ENCODE data around the gene SEC63. TPM values are rescaled to one million over a fixed set of nuclear protein-coding genes. Genes with fewer than 3 reads are reported as not detected.

The SEC63 gene
- total and polyA plus RNA-seq, 8 donors = 10.3 to 162 (median 29.7) TPM

GRCh38 chr6:107976155-107976783, 18.3 kb upstream of the SEC63 start:
- Histone ChIP-seq H3K4me3 (no peak overlapping the region), H3K9me3 (no peaks in the 10 kb centered on the region), H3K4me1 (peaks cover 0 to 5% (median 0%) of the 10 kb centered on the region in 4 donors), H3K27me3 (no peaks in the 10 kb centered on the region), H3K36me3 (no peaks in the 10 kb centered on the region), H3K27ac (no peak overlapping the region)
- DNase-seq = no peak
- 87 to 91% (median 89%) methylated on average over 4 of the region's 4 CpGs for WGBS, 5 donors
- intact Hi-C loops (cut with DNase I; ENCODE audit: low total_unique reads) = no loop called here
- TF ChIP-seq CTCF (IDR thresholded peaks at IDR 0.05) = no peak
- TF ChIP-seq POLR2AphosphoS5 (IDR thresholded peaks at IDR 0.05) = no peak
- no peak for TF ChIP-seq POLR2A (IDR thresholded peaks at IDR 0.05)
- no peak for TF ChIP-seq EP300 (IDR thresholded peaks at IDR 0.05)

GRCh38 chr6:107973594-107973993, 15.6 kb upstream of the SEC63 start:
- Histone ChIP-seq H3K27ac (no peak overlapping the region), H3K27me3 (no peaks in the 10 kb centered on the region), H3K9me3 (no peaks in the 10 kb centered on the region), H3K4me1 (peaks cover 0 to 5% (median 0%) of the 10 kb centered on the region in 4 donors), H3K4me3 (no peak overlapping the region), H3K36me3 (no peaks in the 10 kb centered on the region)
- 35 to 62% (median 41%) methylated on average over 4 of the region's 4 CpGs for WGBS, 5 donors
- DNase-seq = peak in 1 of 2 donors; percentile 41
- TF ChIP-seq CTCF (IDR thresholded peaks at IDR 0.05) (no peak), POLR2AphosphoS5 (IDR thresholded peaks at IDR 0.05) (peak in 1 of 3 donors; percentile 27)
- intact Hi-C loops (cut with DNase I; ENCODE audit: low total_unique reads) = no loop called here

- WGBS, 5 donors = 73 to 85% (median 82%) methylated on average over 8 of the region's 8 CpGs
- no peaks in the 10 kb centered on the region for H3K27me3 ChIP-seq
- H3K4me1 ChIP-seq = peaks cover 0 to 5% (median 0%) of the 10 kb centered on the region in 4 donors
- H3K27ac ChIP-seq = no peak overlapping the region
- no peak overlapping the region for H3K4me3 ChIP-seq
- peak in 1 of 2 donors; percentile 36 for DNase-seq
- H3K36me3 ChIP-seq = no peaks in the 10 kb centered on the region
- intact Hi-C loops (cut with DNase I; ENCODE audit: low total_unique reads) = no loop called here
- H3K9me3 ChIP-seq = no peaks in the 10 kb centered on the region
- TF ChIP-seq POLR2AphosphoS5 (IDR thresholded peaks at IDR 0.05) (no peak), EP300 (IDR thresholded peaks at IDR 0.05) (no peak), CTCF (IDR thresholded peaks at IDR 0.05) (no peak), POLR2A (IDR thresholded peaks at IDR 0.05) (no peak)
Observed at GRCh38 chr6:107972413-107973096, 14.5 kb upstream of the SEC63 start.

- H3K4me1 ChIP-seq = peaks cover 0 to 5% (median 0%) of the 10 kb centered on the region in 4 donors
- WGBS, 5 donors = 93 to 97% (median 95%) methylated on average over 6 of the region's 6 CpGs
- TF ChIP-seq POLR2A (IDR thresholded peaks at IDR 0.05) (no peak), POLR2AphosphoS5 (IDR thresholded peaks at IDR 0.05) (no peak), CTCF (IDR thresholded peaks at IDR 0.05) (no peak), EP300 (IDR thresholded peaks at IDR 0.05) (no peak)
- DNase-seq = no peak
- H3K4me3 ChIP-seq = no peak overlapping the region
- H3K9me3 ChIP-seq = no peaks in the 10 kb centered on the region
- no peaks in the 10 kb centered on the region for H3K27me3 ChIP-seq
- H3K36me3 ChIP-seq = no peaks in the 10 kb centered on the region
- no peak overlapping the region for H3K27ac ChIP-seq
- intact Hi-C loops (cut with DNase I; ENCODE audit: low total_unique reads) = no loop called here
Observed at GRCh38 chr6:107971181-107971580, 13.2 kb upstream of the SEC63 start.

Data from stomach (tissue), 9 donors.